Hematopoietic multipotent progenitor cell treated with erythropoietin and hydrocortisone succinate and interleukin-3 and kit ligand, for 17 days (in vitro differentiated cells): ENCODE data around the gene CADM4.

Experiments
- DNase-seq: peaks from one replicate; pipeline ENCODE4 v3.0.0-alpha.2; 2015; ENCODE audit warnings: low spot score

Gene CADM4

GRCh38 chr19:43634068-43634467, 5.6 kb downstream of the CADM4 start:
- DNase-seq = no peak

- no peak for DNase-seq
These were observed 6.1 kb downstream of the CADM4 start for GRCh38 chr19:43633520-43633919.

- DNase-seq = no peak
These were observed 8.2 kb downstream of the CADM4 start for GRCh38 chr19:43631491-43631890.

- DNase-seq = no peak
These were observed 10.9 kb downstream of the CADM4 start for GRCh38 chr19:43628646-43629326.

GRCh38 chr19:43626838-43627237, 12.8 kb downstream of the CADM4 start:
- no peak for DNase-seq

- DNase-seq = peak; percentile 41
These were observed 13.6 kb downstream of the CADM4 start for GRCh38 chr19:43625918-43626579.

- peak; percentile 89 for DNase-seq
These were observed 14.7 kb downstream of the CADM4 start for GRCh38 chr19:43624933-43625332.

- no peak for DNase-seq
These were observed 15.6 kb downstream of the CADM4 start for GRCh38 chr19:43623889-43624670.

GRCh38 chr19:43622956-43623355, 16.7 kb downstream of the CADM4 start:
- no peak for DNase-seq

- DNase-seq = no peak
These were observed 17.6 kb downstream of the CADM4 start for GRCh38 chr19:43622070-43622469.

GRCh38 chr19:43620061-43621001, 19.3 kb downstream of the CADM4 start:
- DNase-seq = no peak

- peak; percentile 85 for DNase-seq
These were observed 20.2 kb downstream of the CADM4 start, which contains the start of gene ZNF428 for GRCh38 chr19:43619262-43620060. Gene ZNF428 (minus strand): TSS chr19:43619629. CDS start chr19:43614304, 5,325 bp downstream.

- no peak for DNase-seq
These were observed 20.8 kb downstream of the CADM4 start for GRCh38 chr19:43618921-43619261.

- no peak for DNase-seq
These were observed 22.7 kb downstream of the CADM4 start for GRCh38 chr19:43616954-43617353.

GRCh38 chr19:43616306-43616705, 23.3 kb downstream of the CADM4 start:
- no peak for DNase-seq

- DNase-seq = no peak
These were observed 27.3 kb downstream of the CADM4 start for GRCh38 chr19:43612374-43612773.

- no peak for DNase-seq
These were observed 27.9 kb downstream of the CADM4 start, which contains the start of gene SRRM5 for GRCh38 chr19:43611788-43612187. Gene SRRM5 (plus strand): TSS chr19:43612088. CDS start chr19:43612122, 34 bp downstream.

- DNase-seq = no peak
These were observed 29.2 kb downstream of the CADM4 start for GRCh38 chr19:43610493-43610892.

- no peak for DNase-seq
These were observed 29.8 kb downstream of the CADM4 start for GRCh38 chr19:43609872-43610271.

- DNase-seq = no peak
These were observed 32.1 kb downstream of the CADM4 start for GRCh38 chr19:43607238-43608205.
